ENCODE measurements around the gene ATXN10.

GRCh38 chr22:45630436-45630835, 41.2 kb upstream of the ATXN10 start:
- TF ChIP-seq CTCF (IDR thresholded peaks at IDR 0.05; ENCODE audit: borderline replicate concordance, extremely low read depth, low read length, poor library complexity, severe bottlenecking) (no peak), EZH2 (IDR thresholded peaks at IDR 0.05; ENCODE audit: borderline replicate concordance, low read depth, low read length, severe bottlenecking) (no peak)
